ENCODE results near the gene DNAJC16.

DNAJC16 gene

GRCh38 chr1:15622712-15623373 lies 96.2 kb downstream of the DNAJC16 start:
- no peak for DNase-seq

DNA sequence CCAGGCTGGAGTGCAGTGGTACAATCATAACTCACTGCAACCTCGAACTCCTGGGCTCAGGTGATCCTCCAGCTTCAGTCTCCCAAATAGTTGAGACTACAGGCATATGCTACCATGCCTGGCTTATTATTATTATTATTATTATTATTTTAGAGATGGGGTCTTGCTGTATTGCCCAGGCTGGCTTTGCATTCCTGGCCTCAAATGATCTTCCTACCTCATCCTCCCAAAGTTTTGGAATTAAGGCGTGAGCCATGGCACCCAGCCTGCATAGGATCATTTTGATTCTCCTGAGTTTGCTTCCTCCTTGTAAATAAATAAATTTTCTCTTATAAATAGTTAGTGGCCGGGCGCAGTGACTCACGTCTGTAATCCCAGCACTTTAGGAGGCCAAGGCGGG lies 96.8 kb downstream of the DNAJC16 start:
- no peak for DNase-seq

- DNase-seq: no peak
These were observed 97.6 kb downstream of the DNAJC16 start for GRCh38 chr1:15624133-15624714.

DNA sequence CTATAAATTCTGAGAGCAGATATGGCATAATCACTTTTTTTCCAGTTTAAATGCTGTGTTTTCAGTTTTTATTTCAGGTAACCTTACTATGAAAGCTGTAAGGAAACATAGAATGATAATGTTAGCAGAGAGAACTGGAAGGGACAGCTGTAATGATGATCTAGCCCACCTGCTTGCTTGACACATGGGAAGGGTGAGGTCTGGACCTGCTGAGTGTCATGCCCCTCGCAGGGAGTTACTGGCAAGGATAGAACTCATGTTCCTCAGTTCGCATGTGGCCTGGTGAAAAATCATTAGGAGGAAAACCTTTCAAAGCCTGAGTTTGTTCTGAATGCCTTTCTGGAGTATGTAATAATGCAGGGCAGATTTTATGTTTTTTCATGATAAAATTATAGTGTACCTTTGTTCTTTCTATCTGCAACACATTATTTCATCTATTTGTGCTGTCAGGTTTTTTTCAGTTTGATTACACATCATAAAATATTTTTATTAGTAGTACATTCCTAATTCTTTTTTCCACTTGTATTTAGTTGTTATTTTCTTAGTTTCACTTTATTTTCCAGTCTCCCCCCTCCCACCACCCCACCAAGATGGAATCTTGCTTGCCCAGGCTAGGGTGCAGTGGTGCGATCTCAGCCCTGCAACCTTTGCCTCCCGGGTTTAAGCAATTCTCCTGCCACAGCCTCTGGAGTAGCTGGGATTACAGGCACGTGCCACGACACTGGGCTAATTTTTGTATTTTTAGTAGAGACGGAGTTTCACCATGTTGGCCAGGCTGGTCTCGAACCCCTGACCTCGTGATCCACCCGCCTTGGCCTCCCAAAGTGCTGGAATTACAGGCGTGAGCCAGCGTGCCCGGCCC lies 98.6 kb downstream of the DNAJC16 start:
- no peak for DNase-seq
